Embryonic facial prominence (tissue), 1 donor: Measurements from ENCODE around the gene ABRAXAS1.
A peak's percentile ranks its signal among the peaks of the same experiment; 100 is the strongest.
"Not testable (repeated sequence)": the region's sequence is repeated elsewhere in the genome, so short reads cannot be mapped to it uniquely, and the experiment has no call there.

Experiments
- DNase-seq: peaks from one replicate; pipeline ENCODE4 v3.0.0-alpha.2; 2016; ENCODE audit errors: extremely low spot score

Gene ABRAXAS1

DNA sequence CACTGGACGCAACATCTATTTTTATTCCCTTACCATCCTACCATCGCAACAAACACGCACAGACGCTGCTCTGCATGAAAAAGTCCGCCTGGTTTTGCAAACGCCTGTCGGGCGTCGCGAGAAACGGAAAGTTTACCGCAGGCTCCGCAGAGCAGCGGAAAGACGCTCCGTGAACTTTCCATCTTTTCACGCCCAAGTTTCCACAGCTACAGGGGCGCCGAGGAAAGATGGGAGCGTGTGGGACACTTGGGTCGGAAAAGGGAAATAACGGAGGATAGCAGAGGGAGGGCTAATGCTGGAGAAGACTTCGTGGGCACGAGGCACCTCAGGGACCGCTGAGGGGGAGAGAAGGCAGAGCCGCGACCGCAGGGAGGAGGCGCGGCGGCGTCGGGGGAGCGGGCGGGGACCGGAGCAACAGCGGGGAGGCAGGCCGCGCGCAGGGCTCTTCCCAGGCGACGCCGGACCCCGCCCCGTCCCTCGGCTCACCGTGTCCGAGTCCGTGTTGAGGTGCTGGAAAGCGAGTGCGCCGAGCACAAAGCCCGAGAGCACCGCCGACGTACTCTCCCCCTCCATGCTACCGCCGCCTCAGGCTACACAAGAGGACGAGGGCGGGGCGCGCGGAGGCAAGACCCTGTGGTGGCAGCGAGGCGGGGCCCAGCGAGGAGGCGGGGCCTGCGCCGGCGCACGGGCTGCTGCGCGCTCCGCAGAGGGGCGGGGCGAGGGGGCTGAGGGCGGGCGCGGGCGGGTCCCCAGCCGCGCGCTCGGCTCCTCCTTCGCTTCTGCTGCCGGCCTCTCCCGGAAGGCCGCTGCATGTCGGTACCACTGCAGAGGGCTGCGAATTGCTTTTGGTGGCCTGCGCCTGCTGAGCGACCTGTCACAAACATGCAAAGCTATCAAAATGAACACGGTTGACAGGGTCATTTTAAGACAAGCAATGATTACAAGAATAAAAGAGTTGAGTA lies at the start of gene ABRAXAS1:
TSS of gene ABRAXAS1 (minus strand) at position 601 of the 962 bp plus-strand sequence. CDS start at position 573, 28 bp downstream.
- peak; percentile 90 for DNase-seq

DNA sequence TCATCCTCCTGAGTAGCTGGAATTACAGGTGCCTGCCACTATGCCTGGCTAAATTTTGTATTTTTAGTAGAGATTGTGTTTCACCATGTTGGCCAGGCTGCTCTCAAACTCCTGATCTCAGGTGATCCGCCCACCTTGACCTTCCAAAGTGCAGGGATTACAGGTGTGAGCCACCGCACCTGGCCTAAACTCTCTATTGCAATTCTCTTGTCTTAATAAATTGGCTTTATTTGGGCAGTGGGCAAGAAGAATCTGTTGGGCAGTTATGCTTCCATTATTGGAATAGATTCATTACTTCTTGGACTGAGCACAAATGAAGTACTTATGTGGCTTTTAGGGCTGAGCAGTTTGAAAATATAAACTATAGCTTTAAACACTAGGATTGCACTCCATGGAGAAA lies 42.8 kb upstream of the ABRAXAS1 start:
- no peak for DNase-seq

GRCh38 chr4:83522239-83522638 lies 37.3 kb upstream of the ABRAXAS1 start:
- no peak for DNase-seq

- no peak for DNase-seq
Observed at GRCh38 chr4:83516042-83516772, 31.3 kb upstream of the ABRAXAS1 start.

GRCh38 chr4:83510442-83510841 lies 25.5 kb upstream of the ABRAXAS1 start:
- DNase-seq: no peak

DNA sequence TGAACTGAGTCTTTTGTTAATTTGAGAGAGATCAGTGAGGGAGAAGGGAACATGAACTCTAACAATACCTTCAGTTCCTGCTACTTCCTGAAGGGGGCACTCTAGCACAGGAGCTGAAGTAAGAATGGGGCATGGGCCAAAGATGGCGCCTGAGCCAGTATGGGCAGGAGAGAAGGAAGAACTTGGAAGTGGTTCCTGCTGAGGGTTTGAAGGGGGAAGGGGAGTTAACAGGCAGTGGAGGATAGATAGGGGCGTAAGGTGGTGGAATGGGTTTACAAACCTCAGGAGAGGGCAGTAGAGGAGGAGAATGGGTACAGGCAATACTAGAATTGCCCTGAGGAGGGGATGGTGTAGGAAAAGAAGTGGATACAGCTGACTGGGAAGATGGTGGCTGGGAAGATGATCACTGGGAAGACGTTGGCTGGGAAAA lies 24.3 kb upstream of the ABRAXAS1 start:
- DNase-seq: not testable (repeated sequence)

DNA sequence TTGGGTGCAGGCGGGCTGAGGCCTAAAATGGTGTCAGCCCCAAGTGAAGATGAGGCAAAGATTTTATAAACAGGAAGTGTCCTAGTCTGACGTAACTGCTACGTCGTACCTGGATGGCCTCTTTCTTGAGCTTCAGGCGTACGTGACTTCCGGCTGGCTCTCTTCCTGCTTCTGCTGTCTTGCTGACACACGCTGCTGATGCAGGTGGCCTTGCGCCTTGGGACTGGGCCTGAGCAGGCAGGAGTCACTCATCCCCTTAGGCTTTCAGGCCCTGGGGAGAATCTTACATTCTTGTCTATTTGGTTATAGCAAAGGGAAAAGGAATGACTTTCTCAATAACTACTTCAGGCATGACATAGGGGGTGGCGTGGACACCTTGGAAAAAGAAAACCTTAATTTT lies 20.1 kb upstream of the ABRAXAS1 start:
- no peak for DNase-seq

- no peak for DNase-seq
Observed at GRCh38 chr4:83504503-83504902, 19.6 kb upstream of the ABRAXAS1 start.

GRCh38 chr4:83503974-83504373 lies 19.1 kb upstream of the ABRAXAS1 start:
- no peak for DNase-seq

DNA sequence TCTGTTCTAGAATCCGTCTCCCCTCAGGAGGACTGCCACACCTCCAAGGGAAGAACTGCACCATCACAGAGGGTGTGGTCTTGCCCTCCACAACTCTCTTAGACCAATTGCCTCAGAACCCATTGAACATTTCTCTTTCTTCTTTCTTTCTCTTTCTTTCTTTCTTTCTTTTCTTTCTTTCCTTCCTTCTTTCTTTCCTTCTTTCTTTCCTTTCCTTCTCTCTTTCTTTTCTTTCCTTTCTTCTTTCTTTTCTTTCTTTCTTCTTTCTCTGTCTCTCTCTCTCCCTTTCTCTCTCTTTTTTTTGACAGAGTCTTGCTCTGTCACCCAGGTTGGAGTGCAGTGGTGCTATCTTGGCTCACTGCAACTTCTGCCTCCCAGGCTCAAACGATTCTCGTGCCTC lies 16.8 kb upstream of the ABRAXAS1 start:
- not testable (repeated sequence) for DNase-seq

DNA sequence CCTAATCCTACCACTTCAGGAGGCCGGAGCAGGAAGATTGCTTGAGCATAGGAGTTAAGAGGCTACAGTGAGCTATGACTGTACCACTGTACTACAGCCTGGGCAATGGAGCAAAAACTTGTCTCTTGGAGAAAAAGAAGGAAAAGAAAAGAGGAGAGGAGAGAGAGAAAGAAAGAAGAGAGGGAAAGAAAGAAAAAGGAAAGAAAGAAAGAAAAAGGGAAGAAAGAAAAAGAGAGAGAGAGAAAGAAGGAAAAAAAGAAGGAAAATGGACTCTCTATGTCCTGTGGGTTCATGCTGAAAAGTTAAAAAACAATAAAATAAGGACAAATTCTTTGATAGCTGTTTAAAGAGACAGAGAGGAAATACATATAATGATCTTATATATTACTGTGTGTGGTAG lies 13.3 kb upstream of the ABRAXAS1 start:
- no peak for DNase-seq

DNA sequence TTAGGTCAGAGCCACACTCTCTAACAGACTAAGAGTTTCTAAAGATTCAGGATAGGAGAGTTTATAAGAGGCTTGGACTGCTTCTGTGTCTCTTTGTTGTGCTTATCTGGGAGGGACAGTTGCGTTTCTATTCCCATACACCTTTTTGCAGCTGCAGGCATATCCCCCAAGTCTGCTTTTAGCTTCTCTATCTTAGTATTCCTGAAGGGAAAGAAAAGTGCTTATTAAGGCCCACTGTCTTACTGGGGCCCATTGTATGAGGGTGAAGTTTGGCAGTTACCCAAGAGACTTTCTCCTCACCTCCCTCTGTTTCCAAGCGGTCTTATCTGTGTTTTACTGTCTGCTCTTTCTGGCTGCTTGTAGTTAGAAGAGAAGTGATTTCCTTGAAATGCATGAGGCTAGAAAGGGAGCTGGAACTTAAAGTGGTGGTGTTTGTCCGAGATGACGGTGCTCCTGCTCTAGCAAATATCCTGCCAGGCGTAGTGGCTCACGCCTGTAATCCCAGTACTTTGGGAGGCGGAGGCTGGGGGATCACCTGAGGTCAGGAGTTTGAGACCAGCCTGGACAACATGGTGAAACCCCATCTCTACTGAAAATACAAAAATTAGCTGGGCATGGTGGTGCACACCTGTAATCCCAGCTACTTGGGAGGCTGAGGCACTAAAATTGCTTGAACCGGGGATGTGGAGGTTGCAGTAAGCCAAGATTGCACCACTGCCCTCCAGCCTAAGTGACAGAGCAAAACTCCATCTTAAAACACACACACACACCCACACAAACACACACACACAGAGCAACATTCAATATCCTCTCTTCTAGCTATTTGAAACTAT lies 11.4 kb upstream of the ABRAXAS1 start:
- not testable (repeated sequence) for DNase-seq

GRCh38 chr4:83490876-83491450 lies 6.1 kb upstream of the ABRAXAS1 start:
- DNase-seq: no peak

DNA sequence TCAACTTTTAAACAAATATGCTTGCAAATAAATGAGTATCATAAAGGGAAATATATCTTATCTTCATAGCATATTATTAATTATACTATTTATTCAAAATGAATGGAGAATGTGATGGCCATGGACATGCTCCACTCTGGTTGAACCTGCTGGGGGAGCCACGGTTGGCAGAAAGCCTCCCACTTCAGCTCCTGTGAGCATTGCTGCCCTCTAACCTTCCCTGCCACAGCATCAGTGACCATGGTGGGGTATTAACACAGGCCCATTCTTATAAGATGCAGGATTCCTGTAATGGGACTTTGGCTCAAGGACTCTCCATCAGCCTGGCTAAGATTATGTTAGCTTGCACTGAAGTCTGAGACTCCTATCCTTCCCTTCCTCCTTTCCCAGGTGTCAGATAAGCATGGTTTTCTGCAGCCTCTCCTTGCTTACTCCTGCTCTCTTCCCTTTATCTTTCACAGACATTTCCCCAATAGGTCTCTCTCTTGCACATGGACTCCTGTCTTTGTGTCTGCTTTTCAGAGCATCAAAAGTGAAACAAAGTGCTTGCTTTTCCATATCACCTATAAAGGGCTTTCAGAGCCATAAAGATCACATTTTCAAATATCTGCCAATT lies 4.9 kb upstream of the ABRAXAS1 start:
- no peak for DNase-seq

DNA sequence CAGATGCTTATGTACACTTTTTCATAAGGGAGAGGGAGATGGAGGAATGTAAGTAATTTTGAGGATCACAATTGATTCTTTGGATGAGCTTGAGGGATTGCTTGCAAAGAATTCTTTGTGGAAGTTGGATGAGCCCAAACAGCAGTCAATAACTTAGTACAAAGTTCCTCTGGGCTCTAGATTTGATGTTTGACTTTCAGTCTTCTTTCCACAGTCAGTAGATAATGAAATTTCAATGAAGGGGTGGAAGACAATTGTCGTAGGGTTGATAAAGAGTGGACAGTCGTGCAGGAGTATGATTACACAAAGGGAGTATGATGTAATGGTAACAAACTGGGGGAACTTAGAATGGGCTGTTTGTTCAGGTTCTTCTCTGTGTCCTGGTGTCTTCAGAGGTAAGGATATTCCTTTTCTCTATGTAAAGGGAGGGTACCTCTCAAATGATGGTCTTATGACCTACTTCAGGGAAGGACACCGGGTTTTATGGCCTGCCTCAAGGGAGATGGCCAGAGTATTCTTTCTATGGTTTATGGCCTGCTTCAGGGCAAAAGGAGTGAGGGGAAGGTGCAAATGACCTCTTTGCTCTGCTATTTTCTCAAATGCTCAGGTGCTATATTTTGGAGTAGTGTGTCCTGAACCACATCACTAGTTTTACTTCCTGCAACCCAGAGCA lies 1.7 kb upstream of the ABRAXAS1 start:
- DNase-seq: no peak

GRCh38 chr4:83473966-83474365 lies 10.9 kb downstream of the ABRAXAS1 start:
- DNase-seq: no peak

GRCh38 chr4:83473423-83473822 lies 11.5 kb downstream of the ABRAXAS1 start:
- DNase-seq: no peak

- no peak for DNase-seq
Observed at GRCh38 chr4:83456184-83456501, 28.8 kb downstream of the ABRAXAS1 start.

DNA sequence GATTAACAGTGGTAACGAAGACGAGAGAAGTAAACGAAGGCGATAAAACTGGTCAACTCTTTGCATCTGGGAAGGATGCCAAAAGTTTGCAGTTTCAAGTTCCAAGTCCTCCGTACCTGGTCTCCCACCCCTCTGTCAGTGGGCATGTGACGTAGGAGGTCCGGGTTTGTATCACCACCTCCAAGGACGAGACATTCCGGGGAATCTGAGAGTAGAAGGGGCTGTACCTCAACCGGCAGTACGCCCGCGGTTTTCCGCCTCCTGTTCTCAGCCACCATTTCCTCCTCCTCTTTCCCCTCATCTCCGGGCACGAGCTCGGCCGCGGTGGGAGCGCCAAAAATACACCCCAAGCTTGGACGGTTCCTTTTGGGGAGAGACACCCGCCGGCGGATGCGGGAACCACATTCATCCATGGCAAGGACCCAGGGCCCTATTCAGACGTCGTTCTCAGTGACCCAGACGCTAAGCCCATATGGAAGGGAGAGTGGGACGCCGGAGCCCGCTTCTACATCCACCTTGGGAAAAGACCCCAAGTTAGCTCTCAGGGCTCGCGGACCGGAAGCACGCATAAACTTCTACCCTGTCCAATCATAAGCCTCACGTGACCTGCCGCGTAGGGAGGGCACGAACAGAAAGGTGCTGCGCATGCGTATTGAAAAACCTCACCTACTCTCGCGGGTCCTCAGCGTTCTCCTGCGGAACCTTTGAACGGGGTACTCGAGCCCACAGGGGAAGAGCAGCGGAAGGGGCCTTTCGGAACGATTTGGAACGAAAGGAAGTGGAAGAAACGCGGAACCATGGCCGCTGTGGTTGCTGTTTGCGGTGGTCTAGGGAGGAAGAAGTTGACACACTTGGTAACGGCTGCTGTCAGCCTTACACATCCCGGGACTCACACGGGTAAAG lies 29.4 kb downstream of the ABRAXAS1 start, which contains the start of the genes HELQ and MRPS18C:
TSS of gene HELQ (minus strand) at position 543 of the 903 bp plus-strand sequence. CDS start at position 413, 130 bp downstream.
TSS of gene MRPS18C (plus strand) at position 778 of the 903 bp plus-strand sequence. CDS start at position 798, 20 bp downstream.
- DNase-seq: peak; percentile 99
